GM19372 (cell line): ENCODE results near the gene DAND5.
A peak's percentile ranks its signal among the peaks of the same experiment; 100 is the strongest.

Experiments used
- ATAC-seq: cut with Tn5 transposase; IDR thresholded peaks from one replicate; pipeline ENCODE4 v1.9.1; 2021; ENCODE audit warnings: mild to moderate bottlenecking, low read depth, moderate library complexity; ENCODE audit not compliant: unreplicated experiment

DAND5 gene

GRCh38 chr19:12969292-12969988, at the start of gene DAND5:
DAND5 (plus strand) TSS chr19:12969576; CDS start chr19:12969661, 85 bp downstream.
- no peak for ATAC-seq

GRCh38 chr19:12921047-12921446, 48.3 kb upstream of the DAND5 start:
- no peak for ATAC-seq

- no peak for ATAC-seq
Measured at GRCh38 chr19:12922959-12923358, 46.4 kb upstream of the DAND5 start.

- ATAC-seq: no peak
Measured at GRCh38 chr19:12924621-12925310, 44.6 kb upstream of the DAND5 start.

- ATAC-seq: no peak
Measured at GRCh38 chr19:12930002-12930645, 39.3 kb upstream of the DAND5 start.

GRCh38 chr19:12932392-12933286, 36.7 kb upstream of the DAND5 start:
- no peak for ATAC-seq

- ATAC-seq: peak; percentile 38
Measured at GRCh38 chr19:12933287-12934072, 35.9 kb upstream of the DAND5 start, which contains the start of gene FARSA. FARSA (minus strand) TSS chr19:12933711; CDS start chr19:12933696, 15 bp downstream.

GRCh38 chr19:12935071-12935470, 34.3 kb upstream of the DAND5 start:
- ATAC-seq: no peak

- ATAC-seq: no peak
Measured at GRCh38 chr19:12936582-12936981, 32.8 kb upstream of the DAND5 start.

- ATAC-seq: no peak
Measured at GRCh38 chr19:12937093-12937926, 32.1 kb upstream of the DAND5 start.

GRCh38 chr19:12937927-12938778, 31.2 kb upstream of the DAND5 start, which contains the start of gene CALR:
CALR (plus strand) TSS chr19:12938609; CDS start chr19:12938680, 71 bp downstream.
- ATAC-seq: peak; percentile 80

- ATAC-seq: peak; percentile 3
Measured at GRCh38 chr19:12938779-12939601, 30.4 kb upstream of the DAND5 start.

GRCh38 chr19:12939975-12940423, 29.4 kb upstream of the DAND5 start:
- ATAC-seq: no peak

GRCh38 chr19:12940897-12941296, 28.5 kb upstream of the DAND5 start:
- no peak for ATAC-seq

- ATAC-seq: no peak
Measured at GRCh38 chr19:12943437-12944044, 25.8 kb upstream of the DAND5 start.

GRCh38 chr19:12944104-12944674, 25.2 kb upstream of the DAND5 start:
- no peak for ATAC-seq
